SK-N-SH treated with all-trans-retinoic acid at 6 μM for 48 hours (cell line): ENCODE measurements around the gene KRT16.

Experiments
- ATAC-seq: fragments of 200-7000 bp; cut with Tn5 transposase; 3 replicates; pipeline ENCODE4 v1.9.1; 2020; ENCODE audit warnings: mild to moderate bottlenecking, moderate library complexity
- ARNTL ChIP-seq: fragments of 450-650 bp; formaldehyde crosslinking; IDR thresholded peaks from 2 replicates; pipeline ENCODE4 v1.5.0; 2020; ENCODE audit warnings: low read depth, mild to moderate bottlenecking, moderate library complexity, borderline replicate concordance
- BACH2 ChIP-seq: fragments of 250-450 bp; sonication (Bioruptor Pico); IDR thresholded peaks from 2 replicates; pipeline ENCODE4 v1.9.0; 2021; ENCODE audit warnings: mild to moderate bottlenecking, borderline replicate concordance
- ESRRG ChIP-seq: fragments of 250-450 bp; sonication (Bioruptor Pico); IDR thresholded peaks from 2 replicates; pipeline ENCODE4 v1.6.1; 2021; ENCODE audit warnings: mild to moderate bottlenecking
- GLIS3 ChIP-seq: fragments of 250-450 bp; sonication (Bioruptor Pico); IDR thresholded peaks from 2 replicates; pipeline ENCODE4 v1.5.0; 2020; ENCODE audit warnings: mild to moderate bottlenecking, moderate library complexity
- OSR1 ChIP-seq: fragments of 250-450 bp; sonication (Bioruptor Pico); IDR thresholded peaks from 2 replicates; pipeline ENCODE4 v1.8.0; 2022; ENCODE audit warnings: moderate library complexity, mild to moderate bottlenecking, inconsistent platforms
- PATZ1 ChIP-seq: fragments of 250-450 bp; sonication (Bioruptor Pico); IDR thresholded peaks from 2 replicates; pipeline ENCODE4 v1.8.0; 2020; ENCODE audit warnings: mild to moderate bottlenecking, moderate library complexity, borderline replicate concordance
- PPARA ChIP-seq: fragments of 250-450 bp; sonication (Bioruptor Pico); IDR thresholded peaks from 2 replicates; pipeline ENCODE4 v1.5.0; 2020; ENCODE audit warnings: mild to moderate bottlenecking, borderline replicate concordance
- RARB ChIP-seq: fragments of 250-450 bp; sonication (Bioruptor Pico); IDR thresholded peaks from 2 replicates; pipeline ENCODE4 v1.8.0; 2021; ENCODE audit warnings: mild to moderate bottlenecking, moderate library complexity
- SNAI2 ChIP-seq: fragments of 250-450 bp; sonication (Bioruptor Pico); IDR thresholded peaks from 2 replicates; pipeline ENCODE4 v1.5.0; 2020; ENCODE audit warnings: mild to moderate bottlenecking, moderate library complexity
- TCF4 ChIP-seq: fragments of 250-450 bp; sonication (Bioruptor Pico); IDR thresholded peaks from 2 replicates; pipeline ENCODE4 v1.8.0; 2021; ENCODE audit warnings: mild to moderate bottlenecking, moderate library complexity, borderline replicate concordance
- TOX ChIP-seq: fragments of 250-450 bp; sonication (Bioruptor Pico); IDR thresholded peaks from 2 replicates; pipeline ENCODE4 v1.8.0; 2021; ENCODE audit warnings: mild to moderate bottlenecking, moderate library complexity, borderline replicate concordance
- ZFP3 ChIP-seq: fragments of 250-450 bp; sonication (Bioruptor Pico); IDR thresholded peaks from 2 replicates; pipeline ENCODE4 v1.5.0; 2020; ENCODE audit warnings: mild to moderate bottlenecking, moderate library complexity
- ZFP30 ChIP-seq: fragments of 450-650 bp; formaldehyde crosslinking; IDR thresholded peaks from 2 replicates; pipeline ENCODE4 v1.5.0; 2022; ENCODE audit warnings: mild to moderate bottlenecking, moderate library complexity
- ZNF70 ChIP-seq: fragments of 450-650 bp; formaldehyde crosslinking; IDR thresholded peaks from 2 replicates; pipeline ENCODE4 v1.5.0; 2020; ENCODE audit warnings: mild to moderate bottlenecking, moderate library complexity
- ZNF8 ChIP-seq: fragments of 450-650 bp; formaldehyde crosslinking; IDR thresholded peaks from 2 replicates; pipeline ENCODE4 v1.5.0; 2020; ENCODE audit warnings: mild to moderate bottlenecking, moderate library complexity
- TF ChIP-seq, protein P1 (sequence below): fragments of 250-450 bp; sonication (Bioruptor Pico); IDR thresholded peaks from 2 replicates; pipeline ENCODE4 v1.5.0; 2020; ENCODE audit warnings: mild to moderate bottlenecking, moderate library complexity
- TF ChIP-seq, protein P2 (sequence below): fragments of 250-450 bp; sonication (Bioruptor Pico); IDR thresholded peaks from 2 replicates; pipeline ENCODE4 v1.5.1; 2021; ENCODE audit warnings: mild to moderate bottlenecking, moderate library complexity

KRT16 gene

GRCh38 chr17:41651625-41652460 is 39.3 kb upstream of the KRT16 start:
- TF ChIP-seq ESRRG, result no peak
- TF ChIP-seq, all 23 proteins: peak for 0
- no peak for ATAC-seq

DNA sequence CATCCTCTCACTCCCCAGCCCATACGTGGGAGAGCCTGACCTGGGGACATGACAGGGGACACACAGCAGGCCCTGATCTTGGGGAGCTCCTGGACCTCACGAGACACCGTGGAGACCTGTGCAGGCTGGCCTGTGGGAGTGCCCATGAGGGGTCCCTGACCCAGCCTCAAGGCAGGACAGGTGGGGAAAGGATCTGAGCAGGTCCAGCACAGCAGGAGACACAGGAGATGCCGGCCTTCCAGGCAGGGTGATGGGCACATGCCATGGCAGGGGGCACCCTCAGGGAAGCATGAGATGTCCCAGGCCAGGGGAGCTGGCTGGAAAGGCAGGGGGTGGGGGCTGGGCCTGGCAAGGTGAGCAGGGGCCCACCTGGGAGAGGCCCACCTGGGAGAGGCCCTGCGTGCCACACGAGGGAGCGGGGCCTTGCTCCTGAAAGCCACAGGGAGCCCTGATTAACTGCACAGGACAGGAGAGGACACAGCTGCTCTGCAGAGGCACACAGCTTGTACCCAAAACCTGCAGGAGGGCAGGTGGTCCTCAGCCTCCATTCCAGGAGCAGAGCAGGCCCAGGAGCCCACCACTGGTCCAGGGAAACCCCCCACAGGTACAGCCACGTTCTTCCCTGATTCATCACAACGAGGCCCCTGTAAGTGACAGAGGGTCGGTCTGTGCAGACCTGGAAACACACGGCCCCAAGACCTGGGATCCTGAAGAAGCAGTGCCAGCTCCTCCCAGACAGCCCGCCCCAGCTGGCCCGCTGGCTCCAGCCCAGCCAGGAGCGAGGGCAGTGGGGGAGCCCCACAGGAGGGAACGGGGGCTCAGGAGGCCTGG is 38.4 kb upstream of the KRT16 start:
- TF ChIP-seq TOX (CRISPR knock-in tag) (no peak), ZFP3 (CRISPR knock-in tag) (no peak), ESRRG (no peak), ZNF70 (no peak), PPARA (CRISPR knock-in tag) (no peak), ZNF8 (no peak), SNAI2 (no peak), TCF4 (CRISPR knock-in tag) (no peak), ZFP30 (no peak), PATZ1 (no peak), RARB (CRISPR knock-in tag) (no peak)
- TF ChIP-seq, protein P1, sequence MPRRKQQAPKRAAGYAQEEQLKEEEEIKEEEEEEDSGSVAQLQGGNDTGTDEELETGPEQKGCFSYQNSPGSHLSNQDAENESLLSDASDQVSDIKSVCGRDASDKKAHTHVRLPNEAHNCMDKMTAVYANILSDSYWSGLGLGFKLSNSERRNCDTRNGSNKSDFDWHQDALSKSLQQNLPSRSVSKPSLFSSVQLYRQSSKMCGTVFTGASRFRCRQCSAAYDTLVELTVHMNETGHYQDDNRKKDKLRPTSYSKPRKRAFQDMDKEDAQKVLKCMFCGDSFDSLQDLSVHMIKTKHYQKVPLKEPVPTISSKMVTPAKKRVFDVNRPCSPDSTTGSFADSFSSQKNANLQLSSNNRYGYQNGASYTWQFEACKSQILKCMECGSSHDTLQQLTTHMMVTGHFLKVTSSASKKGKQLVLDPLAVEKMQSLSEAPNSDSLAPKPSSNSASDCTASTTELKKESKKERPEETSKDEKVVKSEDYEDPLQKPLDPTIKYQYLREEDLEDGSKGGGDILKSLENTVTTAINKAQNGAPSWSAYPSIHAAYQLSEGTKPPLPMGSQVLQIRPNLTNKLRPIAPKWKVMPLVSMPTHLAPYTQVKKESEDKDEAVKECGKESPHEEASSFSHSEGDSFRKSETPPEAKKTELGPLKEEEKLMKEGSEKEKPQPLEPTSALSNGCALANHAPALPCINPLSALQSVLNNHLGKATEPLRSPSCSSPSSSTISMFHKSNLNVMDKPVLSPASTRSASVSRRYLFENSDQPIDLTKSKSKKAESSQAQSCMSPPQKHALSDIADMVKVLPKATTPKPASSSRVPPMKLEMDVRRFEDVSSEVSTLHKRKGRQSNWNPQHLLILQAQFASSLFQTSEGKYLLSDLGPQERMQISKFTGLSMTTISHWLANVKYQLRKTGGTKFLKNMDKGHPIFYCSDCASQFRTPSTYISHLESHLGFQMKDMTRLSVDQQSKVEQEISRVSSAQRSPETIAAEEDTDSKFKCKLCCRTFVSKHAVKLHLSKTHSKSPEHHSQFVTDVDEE (CRISPR knock-in tag), result no peak
- TF ChIP-seq, protein P2, sequence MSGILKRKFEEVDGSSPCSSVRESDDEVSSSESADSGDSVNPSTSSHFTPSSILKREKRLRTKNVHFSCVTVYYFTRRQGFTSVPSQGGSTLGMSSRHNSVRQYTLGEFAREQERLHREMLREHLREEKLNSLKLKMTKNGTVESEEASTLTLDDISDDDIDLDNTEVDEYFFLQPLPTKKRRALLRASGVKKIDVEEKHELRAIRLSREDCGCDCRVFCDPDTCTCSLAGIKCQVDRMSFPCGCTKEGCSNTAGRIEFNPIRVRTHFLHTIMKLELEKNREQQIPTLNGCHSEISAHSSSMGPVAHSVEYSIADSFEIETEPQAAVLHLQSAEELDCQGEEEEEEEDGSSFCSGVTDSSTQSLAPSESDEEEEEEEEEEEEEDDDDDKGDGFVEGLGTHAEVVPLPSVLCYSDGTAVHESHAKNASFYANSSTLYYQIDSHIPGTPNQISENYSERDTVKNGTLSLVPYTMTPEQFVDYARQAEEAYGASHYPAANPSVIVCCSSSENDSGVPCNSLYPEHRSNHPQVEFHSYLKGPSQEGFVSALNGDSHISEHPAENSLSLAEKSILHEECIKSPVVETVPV (CRISPR knock-in tag), result no peak
- no peak for ATAC-seq

- no peak for ATAC-seq
Observed at GRCh38 chr17:41649923-41650519, 37.5 kb upstream of the KRT16 start.

More at GRCh38 chr17:41649923-41650519, 37.5 kb upstream of the KRT16 start:
- TF ChIP-seq OSR1, result no peak
- TF ChIP-seq ZFP30, result no peak
- no peak for TF ChIP-seq GLIS3
- TF ChIP-seq RARB (CRISPR knock-in tag), result no peak
- TF ChIP-seq SNAI2, result no peak
- TF ChIP-seq TCF4 (CRISPR knock-in tag), result no peak
- TF ChIP-seq PATZ1, result no peak
- no peak for TF ChIP-seq ARNTL
- TF ChIP-seq, protein P2 (CRISPR knock-in tag), result no peak
- no peak for TF ChIP-seq ZFP3 (CRISPR knock-in tag)
- no peak for TF ChIP-seq BACH2 (CRISPR knock-in tag)
- TF ChIP-seq ESRRG, result no peak
- TF ChIP-seq TOX (CRISPR knock-in tag), result no peak
- TF ChIP-seq, all 23 proteins: peak for 0
